Activated CD8-positive, alpha-beta memory T cell treated with anti-CD3 and anti-CD28 coated beads for 4 hours (primary cell): ENCODE data around the gene APOBEC4.
"Not testable (repeated sequence)": the region's sequence is repeated elsewhere in the genome, so short reads cannot be mapped to it uniquely, and the experiment has no call there.

Experiments
- DNase-seq, 2 donors: peaks; one replicate each; pipeline ENCODE4 v3.0.0-alpha.2; 2020; ENCODE audit warnings: low read depth in 2 of 2

The APOBEC4 gene

GRCh38 chr1:183652547-183653461 lies at the start of gene APOBEC4:
Gene APOBEC4, minus strand, starts transcription at chr1:183653316. Its CDS starts 4,535 bp downstream, at chr1:183648781.
- no peak for DNase-seq

GRCh38 chr1:183702813-183703198 lies 49.7 kb upstream of the APOBEC4 start:
- no peak for DNase-seq

- DNase-seq: no peak
Observed at GRCh38 chr1:183702087-183702812, 49.1 kb upstream of the APOBEC4 start.

DNA sequence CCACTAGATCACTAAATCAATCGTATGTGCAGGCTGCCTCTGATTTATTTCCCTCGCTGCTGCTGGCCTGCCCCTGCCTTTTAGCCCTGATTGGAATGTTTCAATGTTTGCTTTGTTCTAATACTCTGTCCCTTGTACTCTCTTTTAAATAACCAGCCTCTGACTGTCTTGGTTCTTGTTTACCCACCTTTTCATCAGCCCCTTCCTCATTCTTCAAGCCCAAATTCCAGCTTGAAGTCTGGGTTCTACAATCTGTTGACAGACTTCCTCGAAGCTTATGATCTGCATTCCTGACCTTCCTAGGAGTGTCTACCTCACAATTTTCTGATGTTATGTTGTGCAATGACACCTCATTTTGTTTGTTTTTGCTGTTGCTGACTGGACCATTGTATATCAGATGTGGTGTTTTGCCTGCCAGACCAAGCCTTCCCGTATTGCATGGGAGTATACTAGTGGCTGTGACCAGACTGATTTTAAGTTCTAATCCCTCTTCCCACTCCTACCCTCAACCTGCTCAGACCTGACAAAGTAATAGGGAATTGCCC lies 46.6 kb upstream of the APOBEC4 start:
- no peak for DNase-seq

DNA sequence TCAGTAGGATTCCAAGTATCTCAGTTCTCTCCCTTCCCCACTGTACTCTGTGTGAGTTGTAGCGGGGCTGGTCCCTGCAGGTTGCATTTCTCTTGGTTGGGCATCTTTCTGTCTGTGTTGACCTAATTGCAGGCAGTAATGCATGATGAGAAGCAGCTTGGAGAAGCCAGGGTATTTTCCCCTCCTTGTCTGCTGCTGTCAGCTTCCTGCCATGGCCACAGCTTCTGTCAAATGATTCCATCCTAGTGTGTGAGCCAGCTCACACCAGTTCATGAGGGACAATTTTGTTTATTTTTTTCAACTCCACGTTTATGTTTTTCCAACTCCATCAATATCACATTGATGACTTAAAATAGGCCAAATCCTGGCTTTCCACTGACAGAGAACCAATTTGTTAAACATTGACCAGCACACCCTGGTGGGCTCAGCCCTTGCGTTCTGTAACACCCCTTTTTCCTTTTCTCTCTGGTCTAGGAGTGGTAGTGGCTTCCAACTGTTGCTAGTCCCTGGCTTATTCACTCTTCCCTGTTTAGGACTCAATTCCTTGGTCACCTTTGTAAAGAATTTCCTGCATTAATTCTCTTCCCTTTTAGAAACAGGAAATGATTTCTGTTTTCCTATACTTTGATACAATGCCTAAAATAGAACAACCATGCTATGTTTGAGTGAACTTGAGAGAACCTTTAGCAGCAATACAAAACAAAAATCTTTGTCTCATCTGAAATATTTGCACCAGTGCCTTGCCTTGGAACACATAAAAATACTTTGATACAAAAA lies 44.9 kb upstream of the APOBEC4 start:
- no peak for DNase-seq

- no peak for DNase-seq
Observed at GRCh38 chr1:183696981-183697380, 43.9 kb upstream of the APOBEC4 start.

DNA sequence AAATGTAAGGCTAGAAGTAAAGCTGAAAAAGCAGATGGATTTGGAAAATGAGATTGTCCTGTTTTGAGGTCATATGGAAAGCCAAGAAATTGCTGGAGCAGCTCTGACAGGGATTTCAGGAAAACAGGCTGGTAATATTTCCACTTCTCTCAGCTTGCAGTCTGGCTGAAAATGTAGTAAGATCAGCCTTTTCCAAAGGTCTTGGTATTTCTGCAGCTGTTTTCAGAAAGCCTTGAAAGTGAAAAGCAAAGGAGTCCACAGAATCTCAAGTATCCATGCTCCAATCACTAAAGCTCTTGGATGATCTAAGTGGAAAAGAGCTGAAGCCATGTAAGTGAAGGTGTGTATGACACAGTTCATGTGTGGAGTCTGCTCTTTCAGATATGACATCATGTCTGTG lies 41.6 kb upstream of the APOBEC4 start:
- no peak for DNase-seq

DNA sequence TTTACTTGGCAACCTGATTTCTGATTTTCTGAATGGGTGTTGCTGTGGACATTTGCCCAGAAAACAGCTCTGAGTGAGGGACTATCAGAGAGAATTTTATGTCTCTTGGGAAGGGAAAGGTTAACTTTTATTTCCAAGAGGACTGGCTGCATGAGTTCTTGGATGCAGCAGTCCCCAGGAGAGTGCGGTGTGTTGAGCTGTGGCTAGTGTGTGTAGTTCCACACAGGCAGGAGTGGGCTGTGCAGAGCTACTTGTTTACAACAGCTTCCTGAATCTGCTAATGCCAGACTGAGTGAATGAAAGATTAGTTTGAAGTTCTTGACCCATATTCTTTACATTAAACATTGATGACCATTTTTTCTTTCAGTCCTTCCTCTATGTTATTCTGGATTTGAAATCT lies 41.0 kb upstream of the APOBEC4 start:
- DNase-seq: no peak

DNA sequence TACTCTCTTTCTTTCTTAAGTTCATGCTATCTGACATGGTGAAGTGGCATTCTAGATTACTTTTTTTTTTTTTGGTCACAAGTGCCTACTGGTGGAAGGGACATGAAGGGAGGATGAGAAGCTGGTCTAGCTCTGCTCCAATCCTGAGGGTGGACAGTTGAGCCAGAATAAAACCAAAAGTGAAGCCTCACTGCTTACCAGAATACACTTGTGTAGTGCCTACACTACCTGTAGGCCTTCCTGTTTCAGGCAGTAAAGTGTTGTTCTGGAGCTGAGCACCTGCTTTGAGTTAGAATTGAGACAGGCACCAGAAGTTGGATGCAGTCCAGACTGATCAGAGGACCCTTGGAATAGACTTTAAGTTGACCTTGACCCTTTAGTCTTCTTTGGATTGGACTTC lies 40.4 kb upstream of the APOBEC4 start:
- no peak for DNase-seq

GRCh38 chr1:183689762-183690204 lies 36.7 kb upstream of the APOBEC4 start:
- no peak for DNase-seq

DNA sequence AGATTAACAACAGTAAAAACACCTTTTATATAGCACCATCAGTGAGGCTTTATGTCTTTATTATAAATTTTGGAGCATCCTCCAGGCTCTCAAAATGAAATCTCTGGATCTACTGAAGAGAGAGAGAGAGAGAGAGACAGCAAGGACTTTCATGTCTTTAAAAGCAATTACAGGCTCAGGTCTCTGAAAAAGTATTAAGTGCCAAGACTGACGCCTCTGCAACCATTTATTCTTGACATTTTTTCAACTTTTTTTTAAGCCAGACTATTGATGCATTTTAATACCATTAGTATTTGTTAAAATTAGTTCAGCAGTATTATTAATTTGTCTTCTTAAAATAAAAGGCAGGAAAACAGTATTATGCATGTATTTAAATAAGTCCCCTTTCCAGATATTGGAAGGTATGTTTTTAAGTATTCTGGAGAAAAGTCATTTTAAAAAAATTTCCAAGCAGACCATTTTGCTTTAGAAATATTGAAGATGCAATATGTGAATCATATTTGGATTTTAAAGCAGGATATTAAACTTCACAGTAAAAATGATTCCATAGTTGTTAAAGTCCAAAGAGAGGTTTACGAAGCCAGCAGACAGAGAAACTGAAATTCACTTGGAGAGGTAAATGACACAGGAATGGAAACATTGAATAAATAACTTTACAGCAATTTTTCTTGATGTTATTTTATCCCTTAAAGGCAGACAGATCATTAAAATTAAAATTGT lies 35.4 kb upstream of the APOBEC4 start:
- no peak for DNase-seq

DNA sequence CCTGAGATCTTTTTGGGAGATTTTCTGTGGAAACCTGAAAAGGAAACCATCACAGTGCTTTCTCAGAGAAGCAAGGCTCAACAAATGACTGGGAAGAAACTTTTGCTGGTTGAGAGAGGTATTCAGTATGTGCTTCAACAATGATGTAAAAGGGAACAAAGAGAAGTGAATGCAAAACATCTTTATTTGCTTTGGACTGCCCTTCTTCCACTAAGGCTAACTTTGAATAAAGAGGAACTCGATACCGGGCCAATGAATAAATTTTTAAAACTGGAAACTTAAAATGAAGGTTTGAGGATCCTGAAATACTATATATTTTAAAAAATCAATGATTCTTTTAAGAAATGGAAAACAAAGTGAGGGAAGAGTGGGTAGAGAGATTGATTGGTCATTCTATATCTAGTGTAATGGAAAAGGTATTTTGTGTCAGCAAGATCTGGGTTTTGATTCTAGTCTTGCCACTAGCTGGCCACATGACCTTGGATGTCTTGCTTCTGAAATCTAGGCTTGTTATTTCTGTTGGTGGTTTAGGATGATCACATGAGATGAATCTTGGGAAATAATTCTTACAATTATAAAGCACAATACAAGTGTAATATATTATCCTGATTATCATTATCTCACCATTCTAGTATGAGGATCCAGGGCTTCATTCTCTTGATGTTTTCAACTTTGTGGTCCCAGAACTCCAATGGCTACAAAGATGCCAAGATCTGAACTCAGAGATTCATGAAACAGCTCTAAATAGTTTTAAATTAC lies 34.6 kb upstream of the APOBEC4 start:
- no peak for DNase-seq

GRCh38 chr1:183686229-183686628 lies 33.1 kb upstream of the APOBEC4 start:
- DNase-seq: no peak

DNA sequence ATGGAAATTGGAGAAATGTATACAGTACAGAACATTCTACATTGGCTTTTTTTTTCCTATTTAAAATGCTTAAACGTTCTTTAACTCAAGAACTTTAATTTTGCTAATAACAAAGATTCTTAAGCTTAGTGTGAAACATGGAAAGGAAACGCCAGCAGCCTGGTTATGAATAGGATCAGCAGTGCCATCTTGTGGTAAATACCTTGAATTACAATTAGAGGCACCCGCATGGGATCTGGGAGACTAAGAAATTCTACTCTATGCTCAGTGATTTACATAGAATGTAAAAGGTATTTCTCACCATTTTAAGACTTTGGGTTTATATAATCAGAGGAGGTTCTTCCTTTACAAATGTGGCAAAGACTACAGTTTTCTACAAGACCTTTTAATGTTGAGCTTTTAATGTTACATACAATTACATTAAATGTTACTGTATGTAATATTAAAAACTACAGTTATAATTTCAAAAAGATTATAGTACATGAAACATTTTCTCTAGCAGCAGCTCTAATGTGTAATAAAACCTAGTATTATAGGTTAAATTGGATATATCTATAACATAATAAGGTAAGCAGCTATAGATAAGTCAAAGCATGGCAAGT lies 32.1 kb upstream of the APOBEC4 start:
- no peak for DNase-seq

DNA sequence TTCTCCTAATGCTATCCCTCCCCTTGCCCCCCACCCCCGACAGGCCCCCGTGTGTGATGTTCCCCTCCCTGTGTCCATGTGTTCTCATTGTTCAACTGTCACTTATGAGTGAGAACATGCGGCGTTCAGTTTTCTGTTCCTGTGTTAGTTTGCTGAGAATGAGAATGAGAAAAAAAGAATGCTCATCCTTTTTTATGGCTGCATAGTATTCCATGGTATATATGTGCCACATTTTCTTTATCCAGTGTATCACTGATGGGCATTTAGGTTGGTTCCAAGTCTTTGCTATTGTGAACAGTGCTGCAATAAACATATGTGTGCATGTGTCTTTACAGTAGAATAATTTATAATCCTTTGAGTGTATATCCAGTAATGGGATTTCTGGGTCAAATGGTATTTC lies 26.2 kb upstream of the APOBEC4 start:
- not testable (repeated sequence) for DNase-seq

GRCh38 chr1:183678819-183679218 lies 25.7 kb upstream of the APOBEC4 start:
- DNase-seq: no peak

- DNase-seq: no peak
Observed at GRCh38 chr1:183676586-183677189, 23.6 kb upstream of the APOBEC4 start.

- no peak for DNase-seq
Observed at GRCh38 chr1:183675883-183676585, 22.9 kb upstream of the APOBEC4 start.

DNA sequence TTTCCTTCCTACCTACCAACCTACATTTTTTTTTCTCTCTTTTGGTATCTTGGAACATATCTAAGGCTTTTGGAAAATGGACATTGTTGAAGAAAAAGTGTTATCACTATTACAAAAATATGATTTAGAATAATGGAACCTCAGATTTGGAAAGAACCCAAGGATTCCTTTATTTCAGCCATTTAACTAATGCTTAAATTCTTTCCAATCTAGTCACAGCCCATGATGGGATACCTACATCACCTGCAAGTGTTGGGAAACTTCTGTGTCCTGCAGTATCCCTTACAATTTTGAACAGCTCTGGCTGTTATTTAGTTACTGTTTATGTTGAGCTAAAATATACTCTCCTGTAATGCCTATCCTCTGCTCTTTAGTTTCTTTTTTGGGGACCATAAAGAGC lies 22.3 kb upstream of the APOBEC4 start:
- no peak for DNase-seq
